GM19351 (cell line): Measurements from ENCODE around the gene MAST4.
"Not testable (repeated sequence)": the region's sequence is repeated elsewhere in the genome, so short reads cannot be mapped to it uniquely, and the experiment has no call there.

ENCODE experiments used
- ATAC-seq: cut with Tn5 transposase; IDR thresholded peaks from one replicate; pipeline ENCODE4 v1.9.1; 2021; ENCODE audit warnings: mild to moderate bottlenecking, moderate library complexity; ENCODE audit not compliant: unreplicated experiment

MAST4 gene

GRCh38 chr5:67102708-67103107, 506.5 kb downstream of the MAST4 start:
- no peak for ATAC-seq

- ATAC-seq = no peak
Observed at GRCh38 chr5:67104859-67105258, 508.7 kb downstream of the MAST4 start.

DNA sequence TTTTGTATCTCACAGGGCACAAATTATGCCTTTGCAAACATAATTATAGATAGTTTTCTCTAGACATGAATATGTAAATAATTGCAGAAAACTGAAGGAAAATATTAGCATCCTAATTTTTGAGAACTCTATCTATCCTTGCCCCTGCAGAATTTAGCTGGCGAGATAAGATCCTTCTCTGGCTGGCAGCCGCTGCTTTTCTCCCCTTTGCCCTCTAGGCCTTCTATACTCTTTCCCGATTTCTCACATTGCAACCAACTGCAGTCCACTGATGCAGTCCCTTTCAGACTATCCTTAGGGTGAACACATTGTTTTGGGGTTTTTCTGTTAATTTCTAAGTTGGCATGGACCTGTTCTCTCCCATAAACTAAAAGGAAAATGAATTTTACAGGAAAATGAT, 509.1 kb downstream of the MAST4 start:
- no peak for ATAC-seq

GRCh38 chr5:67106626-67107342, 510.6 kb downstream of the MAST4 start:
- no peak for ATAC-seq

DNA sequence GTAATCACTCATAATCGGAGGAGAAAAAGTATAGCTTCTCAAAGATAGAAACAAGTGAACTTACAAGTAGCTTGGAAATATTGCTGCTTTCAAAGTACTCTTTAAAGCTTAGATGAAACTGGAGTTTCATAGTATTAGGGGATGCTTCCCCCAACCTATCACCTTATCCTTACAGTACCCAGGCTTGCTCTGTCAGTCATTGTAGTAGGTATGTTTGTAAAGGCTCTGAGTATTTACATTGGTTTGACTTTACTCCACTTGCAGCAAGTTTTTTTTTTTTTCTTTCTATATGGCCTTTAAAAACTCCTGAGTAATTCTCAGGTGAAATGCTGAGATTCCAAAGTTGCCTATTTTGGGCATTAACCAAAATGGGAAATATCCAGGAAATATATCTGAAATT, 515.6 kb downstream of the MAST4 start:
- no peak for ATAC-seq

DNA sequence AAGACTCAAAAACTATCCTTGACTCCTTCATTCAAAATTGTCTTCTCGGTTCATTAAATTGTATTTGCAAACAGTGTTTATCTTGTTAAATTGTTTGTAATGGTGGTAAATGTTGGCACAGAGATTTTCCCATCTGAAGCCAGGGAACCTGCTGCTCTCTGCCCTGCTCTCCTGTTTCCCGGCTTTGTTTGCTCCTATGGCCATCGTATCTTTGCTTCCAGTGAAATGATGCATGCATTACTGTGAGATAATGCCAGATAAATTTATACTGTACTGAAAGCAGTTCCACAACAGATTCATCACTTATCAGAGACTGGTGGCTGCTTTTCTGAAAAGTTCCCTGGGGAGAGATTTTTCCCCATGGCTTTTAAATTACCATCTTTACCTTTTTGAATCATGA, 519.1 kb downstream of the MAST4 start:
- ATAC-seq = no peak

- no peak for ATAC-seq
Observed at GRCh38 chr5:67115817-67116216, 519.6 kb downstream of the MAST4 start.

DNA sequence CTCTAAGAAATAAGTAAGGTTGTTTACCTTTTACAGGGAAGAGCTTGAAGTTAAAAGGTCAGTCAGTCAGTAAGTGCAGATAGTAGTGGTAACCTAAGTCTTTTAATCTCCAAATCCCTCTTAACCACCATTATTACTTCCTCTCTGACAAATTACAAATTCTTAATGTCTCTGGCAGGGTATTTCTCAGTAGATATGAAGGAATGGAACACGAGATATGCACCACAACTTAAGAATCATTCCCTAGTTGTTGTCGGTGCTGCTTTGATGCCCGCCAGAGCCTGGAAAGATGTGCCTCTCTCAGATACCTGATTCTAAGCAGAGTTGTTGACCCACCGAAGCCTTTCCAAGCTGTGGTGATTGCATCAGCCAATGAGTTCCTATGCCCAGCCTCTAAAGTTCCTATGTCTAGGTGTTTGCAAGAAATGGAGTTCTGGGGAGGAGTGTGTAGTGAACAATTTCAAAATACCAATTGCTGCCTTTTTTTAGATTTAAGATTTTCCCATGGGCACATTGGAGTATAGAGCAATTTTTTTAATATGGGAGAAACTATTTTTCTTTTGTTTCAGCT, 521.9 kb downstream of the MAST4 start:
- no peak for ATAC-seq

DNA sequence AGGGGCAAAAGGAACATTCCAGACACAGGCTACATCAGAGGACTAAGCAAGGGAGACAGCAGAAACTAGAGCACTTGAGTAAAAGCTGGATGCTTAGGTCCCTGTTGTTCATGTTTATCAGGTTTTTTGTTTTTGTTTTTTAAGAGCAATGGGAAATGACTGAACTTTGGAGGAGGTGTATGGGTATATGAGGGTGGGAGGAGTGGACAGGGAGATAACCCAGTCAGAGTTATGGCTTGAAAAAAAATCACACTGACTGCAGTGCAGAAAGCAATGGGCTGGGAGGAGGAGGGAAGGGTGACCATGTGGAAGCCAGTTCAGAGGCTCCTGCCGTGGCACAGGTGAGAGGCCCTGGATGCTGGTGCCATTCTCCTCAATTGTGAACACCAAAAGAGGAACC, 522.8 kb downstream of the MAST4 start:
- ATAC-seq = no peak

DNA sequence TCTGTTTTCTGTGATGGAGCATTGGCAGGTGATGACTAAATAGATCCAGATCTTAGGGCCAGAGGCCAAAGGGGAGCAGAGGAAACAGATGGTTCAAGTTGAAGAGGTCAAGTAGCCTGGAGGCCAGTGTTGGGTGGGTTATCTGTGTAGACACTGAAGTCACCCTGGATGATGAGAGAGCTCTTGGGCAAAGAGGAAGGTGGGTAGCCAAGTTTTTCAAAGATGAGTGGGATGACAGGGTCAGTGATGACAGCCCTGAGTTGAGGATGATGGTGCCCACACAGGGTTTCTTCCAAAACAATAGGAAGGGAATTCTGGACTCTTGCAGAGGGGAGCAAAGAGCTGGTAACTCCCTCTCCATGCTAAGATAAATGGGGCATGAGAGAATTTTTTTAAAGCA, 523.8 kb downstream of the MAST4 start:
- ATAC-seq = no peak

GRCh38 chr5:67123819-67124218, 527.6 kb downstream of the MAST4 start:
- no peak for ATAC-seq

DNA sequence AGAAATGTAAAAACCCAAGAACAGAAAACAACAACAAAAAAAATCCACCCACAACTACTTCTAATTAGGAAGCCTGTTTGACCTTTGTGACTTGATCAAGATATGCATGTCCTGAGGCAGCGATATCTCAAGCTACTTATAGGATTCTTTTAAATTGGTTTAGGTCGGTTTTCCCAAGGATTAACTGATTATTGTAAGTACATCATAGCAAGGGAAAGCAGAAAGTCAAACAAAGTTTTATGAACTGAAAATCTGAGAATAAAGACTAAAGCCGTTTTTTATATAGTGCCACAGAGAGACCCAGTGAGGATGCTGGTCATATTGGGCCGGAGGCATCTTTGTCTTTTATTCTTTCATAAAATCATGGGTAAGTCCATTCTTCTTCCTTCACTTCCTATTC, 528.4 kb downstream of the MAST4 start:
- no peak for ATAC-seq

- ATAC-seq = not testable (repeated sequence)
Observed at GRCh38 chr5:67127347-67127895, 531.2 kb downstream of the MAST4 start.

DNA sequence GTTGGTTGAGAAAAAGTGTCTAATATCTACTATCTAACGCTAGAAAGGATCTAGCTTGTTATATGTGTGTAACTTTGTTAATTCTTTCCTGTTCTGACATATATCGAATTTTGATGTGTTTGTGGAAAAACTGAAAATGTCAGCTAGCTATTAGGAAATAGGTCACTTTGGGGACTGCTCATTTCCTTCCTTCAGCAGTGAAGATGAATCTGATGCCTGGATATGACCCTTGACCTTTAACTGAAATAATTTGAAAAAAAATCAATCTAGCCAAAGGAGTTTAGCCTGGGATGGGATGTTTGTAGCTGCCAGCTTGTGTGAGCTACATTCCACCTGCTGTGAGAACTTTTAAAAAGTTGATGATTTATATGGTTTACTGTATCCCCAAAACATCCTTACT, 533.6 kb downstream of the MAST4 start:
- no peak for ATAC-seq

GRCh38 chr5:67133217-67133616, 537.0 kb downstream of the MAST4 start:
- no peak for ATAC-seq

DNA sequence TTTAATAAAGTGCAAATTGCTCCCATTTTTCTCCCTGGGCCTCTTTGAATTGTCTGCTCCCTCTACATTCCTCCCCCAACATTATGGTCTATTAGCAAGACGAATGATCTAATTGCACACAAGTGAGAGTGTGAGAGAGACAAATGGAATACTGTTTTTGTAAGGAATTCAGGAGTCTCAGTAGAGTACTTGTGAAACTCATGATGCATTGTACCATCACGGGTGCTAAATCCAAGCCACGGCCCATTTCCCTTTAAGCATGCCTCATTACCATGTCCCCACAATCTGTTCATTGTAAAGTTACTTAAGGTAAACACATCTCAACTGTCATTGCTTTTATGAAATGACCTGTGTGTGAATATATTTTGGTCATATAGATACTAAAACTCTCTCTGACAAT, 537.6 kb downstream of the MAST4 start:
- ATAC-seq = no peak

DNA sequence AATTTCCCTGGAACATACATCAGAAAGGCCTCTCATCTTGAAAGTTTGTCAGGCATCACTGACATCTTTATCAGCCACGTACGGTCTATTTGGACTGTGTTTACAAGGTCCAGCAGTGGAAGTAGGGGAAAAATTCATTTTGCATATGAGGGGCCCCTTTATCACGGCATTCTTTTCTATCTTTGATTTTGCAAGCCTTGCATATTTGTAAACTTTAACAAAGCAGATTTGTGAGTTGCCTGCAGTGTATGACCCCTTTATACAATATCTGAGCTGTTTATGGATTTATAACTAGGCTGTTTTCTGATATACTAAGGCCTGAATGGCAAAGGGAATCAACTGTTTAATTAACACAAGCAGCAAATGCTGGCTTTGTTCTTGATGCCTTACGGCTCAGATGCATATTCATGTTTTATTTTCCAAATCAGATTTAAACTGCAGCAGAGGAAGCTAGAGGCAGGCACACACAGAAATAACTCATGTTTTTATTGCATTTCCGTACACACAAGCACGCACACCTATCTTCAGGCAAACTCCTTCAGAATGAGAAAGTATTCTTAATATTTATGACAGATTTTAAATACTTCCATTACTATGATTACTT, 539.3 kb downstream of the MAST4 start:
- ATAC-seq = no peak

DNA sequence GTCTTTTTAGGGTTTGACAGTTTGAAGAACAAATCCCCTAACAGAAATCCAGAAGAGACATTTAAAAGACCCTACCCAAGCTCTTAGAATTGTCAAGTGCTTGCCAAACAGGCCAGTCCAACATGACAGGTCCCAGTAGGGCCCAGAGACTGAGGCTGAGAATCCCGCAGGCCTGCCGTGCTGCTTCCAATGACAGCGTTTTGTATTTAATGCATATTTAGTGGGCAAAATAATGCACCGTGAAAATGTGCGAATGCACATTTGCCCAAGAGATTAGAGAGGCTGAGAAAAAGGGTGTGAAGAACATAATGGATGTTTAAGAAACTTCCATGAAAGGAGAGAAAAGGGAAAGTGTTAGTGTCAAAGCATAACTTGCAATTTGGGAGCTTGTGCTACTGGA, 542.8 kb downstream of the MAST4 start:
- no peak for ATAC-seq

DNA sequence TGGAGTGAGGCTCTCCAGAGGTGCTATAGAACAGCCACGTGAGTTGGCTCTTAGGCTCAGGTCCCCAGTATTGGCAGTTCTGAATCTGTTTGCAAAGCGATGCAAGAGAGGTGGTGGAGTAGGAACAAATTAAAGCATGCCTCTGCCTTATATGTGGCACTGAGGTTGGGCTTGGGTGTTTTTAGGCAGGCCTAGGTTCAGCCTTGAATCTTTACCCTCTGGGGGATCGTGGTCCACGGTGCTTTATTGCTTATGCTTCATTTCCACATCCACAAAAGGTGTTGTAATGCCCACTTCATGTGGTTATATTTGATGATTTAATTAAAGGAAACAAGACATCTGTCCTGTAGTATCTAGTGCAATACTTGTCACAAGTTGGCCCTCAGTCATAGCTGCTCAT, 544.2 kb downstream of the MAST4 start:
- ATAC-seq = no peak

DNA sequence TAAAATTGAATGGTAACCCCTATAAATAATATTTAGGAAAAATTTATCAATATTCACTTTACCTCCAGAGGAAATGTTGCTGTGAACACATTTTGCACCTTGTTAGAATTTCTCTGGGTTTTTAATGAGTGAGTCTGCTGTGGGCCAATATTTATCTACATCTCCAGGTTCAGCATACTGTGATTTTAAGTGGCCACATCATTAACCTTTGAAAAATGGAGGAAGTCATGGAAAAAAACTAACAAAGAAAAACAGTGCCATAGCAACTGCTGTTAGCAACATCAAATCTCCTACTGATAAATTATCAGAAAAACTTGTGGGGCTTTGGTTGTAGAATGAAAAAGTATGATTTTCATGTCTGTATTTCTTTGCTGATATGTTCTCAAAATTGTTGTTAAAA, 545.5 kb downstream of the MAST4 start:
- ATAC-seq = no peak

DNA sequence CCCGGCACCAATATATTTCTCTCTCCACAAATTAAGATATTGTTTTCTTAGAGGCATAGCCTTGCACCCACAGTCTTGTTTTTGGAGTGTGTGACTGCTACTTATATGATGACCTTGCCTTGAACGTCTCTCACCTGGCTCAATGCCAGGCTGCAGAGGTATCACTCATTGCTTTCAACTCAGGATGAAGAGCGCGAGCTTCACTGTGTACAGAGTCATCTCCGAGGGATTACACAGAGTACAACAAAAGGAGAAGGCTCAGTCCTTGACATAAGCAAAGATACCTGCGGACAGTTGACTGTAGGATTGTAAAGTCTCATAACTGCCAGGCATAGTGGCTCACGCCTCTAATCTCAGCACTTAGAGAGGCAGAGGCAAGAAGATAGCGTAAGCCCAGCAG, 546.6 kb downstream of the MAST4 start:
- ATAC-seq = no peak

- no peak for ATAC-seq
Observed at GRCh38 chr5:67143549-67143948, 547.4 kb downstream of the MAST4 start.
